ENCODE results near the gene ADGRG6.

- TF ChIP-seq CTCF (IDR thresholded peaks at IDR 0.05) (no peak), POLR2A (IDR thresholded peaks at IDR 0.05) (no peak)
Observed at GRCh38 chr6:142333431-142333830, 31.6 kb downstream of the ADGRG6 start.

Measured in esophagus squamous epithelium (tissue), 4 donors.